ENCODE results near the gene PTH1R.

GRCh38 chr3:46942076-46942475, 64.6 kb downstream of the PTH1R start:
- TF ChIP-seq CTCF (IDR thresholded peaks at IDR 0.05) (no peak), EP300 (IDR thresholded peaks at IDR 0.05) (no peak), POLR2A (IDR thresholded peaks at IDR 0.05) (no peak)

All from stomach (tissue), 4 donors.